Tibial nerve (tissue), 4 donors: ENCODE results near the gene NNT. TPM values are rescaled to one million over a fixed set of nuclear protein-coding genes. Genes with fewer than 3 reads are reported as not detected.

ENCODE experiments used
- DNase-seq, 2 donors: peaks; one replicate each; pipeline ENCODE4 v3.0.0-alpha.2; 2019; ENCODE audit warnings: low spot score in 2 of 2
- H3K27ac ChIP-seq, 4 donors: fragments of 200-600 bp; sonication (generic) in 3 of 4; one replicate each; pipeline ENCODE4 v1.5.1; 2017 to 2019; ENCODE audit warnings: mild to moderate bottlenecking in 1 of 4
- H3K27me3 ChIP-seq, 2 donors: fragments of 200-600 bp; sonication (generic) in 1 of 2; one replicate each; pipeline versions ENCODE4 v1.5.1 to v1.6.0; 2017 to 2019
- H3K36me3 ChIP-seq, 3 donors: fragments of 200-600 bp; sonication (generic); one replicate each; pipeline ENCODE4 v1.5.1; 2018 to 2019
- H3K4me1 ChIP-seq, 4 donors: fragments of 200-600 bp; sonication (generic) in 3 of 4; one replicate each; pipeline ENCODE4 v1.5.1; 2017 to 2019
- H3K4me3 ChIP-seq, 4 donors: fragments of 200-600 bp; sonication (generic) in 3 of 4; one replicate each; pipeline ENCODE4 v1.5.1; 2017 to 2019; ENCODE audit warnings: mild to moderate bottlenecking in 1 of 4, moderate library complexity in 1 of 4
- H3K9me3 ChIP-seq, 4 donors: fragments of 200-600 bp; sonication (generic) in 3 of 4; one replicate each; pipeline ENCODE4 v1.5.1; 2017 to 2019
- EP300 ChIP-seq, 2 donors: sonication (generic); formaldehyde crosslinking; IDR thresholded peaks; one replicate each; pipeline ENCODE4 v1.6.1; 2017; ENCODE audit warnings: antibody characterized with exemption in 2 of 2, mild to moderate bottlenecking in 1 of 2
- POLR2A ChIP-seq, 2 donors: fragments of 450-650 bp; IDR thresholded peaks; one replicate each; pipeline ENCODE4 v1.6.1; 2017; ENCODE audit warnings: antibody characterized with exemption in 2 of 2, mild to moderate bottlenecking in 2 of 2, moderate library complexity in 2 of 2
- WGBS, 2 donors: methylation state at CpG; one replicate each; pipeline ENCODE4 v1.1.5; 2018; 5-methylcytosine and 5-hydroxymethylcytosine counted together
- total RNA-seq, 4 donors: library from RNA; depleted of rRNA; stranded (reverse); fragments of >200 nt; gene quantifications; one replicate each; pipeline ENCODE4 v1.1.0, GENCODE V29; 2016
- TF ChIP-seq, protein P1 (sequence below), 5 experiments: fragments of 200-600 bp in 3 of 5; fragments of 450-650 bp in 2 of 5; sonication (generic) in 3 of 5; IDR thresholded peaks; one replicate each; pipeline ENCODE4 v1.5.1; 2016 to 2019; ENCODE audit warnings: antibody characterized with exemption in 5 of 5, mild to moderate bottlenecking in 3 of 5, moderate library complexity in 2 of 5

NNT gene
- total RNA-seq, 4 donors from 2014 or later: 36.3 to 47.1 (median 42.7) TPM

DNA sequence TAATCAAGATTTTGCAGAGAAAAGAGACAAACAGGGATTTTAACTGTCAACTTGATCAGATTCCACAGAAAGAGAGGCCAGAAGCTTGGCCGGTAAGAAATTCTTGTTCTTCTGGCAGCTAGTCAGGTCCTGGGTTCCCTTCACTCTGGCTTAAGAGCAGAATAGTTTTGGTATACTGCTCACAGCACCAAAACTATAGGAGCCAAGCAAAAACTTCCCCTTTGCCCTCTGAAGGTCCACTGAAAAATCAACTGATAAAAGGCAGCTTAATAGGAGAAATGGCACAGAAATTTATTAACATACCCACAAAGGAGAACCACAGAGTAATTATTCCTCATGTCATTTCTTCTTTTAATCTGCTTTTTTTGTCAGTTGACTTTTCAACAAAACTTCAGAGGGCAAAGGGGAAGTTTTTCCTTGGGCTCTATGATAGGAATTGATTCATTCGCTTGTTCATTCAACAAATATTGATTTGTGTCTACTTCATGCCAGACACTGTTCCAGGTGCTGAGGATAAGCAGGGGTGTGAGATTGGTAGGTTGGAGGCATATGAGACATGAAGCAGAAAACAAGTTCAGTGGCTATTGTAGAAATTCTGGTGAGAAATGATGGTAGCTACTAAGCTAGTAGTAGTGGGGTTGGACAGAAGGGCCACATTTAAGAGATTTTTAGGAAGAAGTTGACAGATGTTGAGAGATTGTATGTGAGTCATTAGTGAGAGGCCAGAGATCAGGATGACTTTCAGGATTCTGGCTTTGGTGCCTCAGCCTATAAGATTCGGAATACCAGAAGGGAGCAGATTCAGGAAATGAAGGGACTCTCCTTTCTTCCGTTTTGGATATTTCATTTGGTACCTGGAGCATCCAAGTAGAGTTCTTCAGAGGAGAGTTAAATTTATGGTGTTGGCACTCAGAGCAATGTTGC, 20.6 kb upstream of the NNT start:
- Histone ChIP-seq H3K27me3 (no peaks in the 10 kb centered on the region), H3K9me3 (no peaks in the 10 kb centered on the region), H3K36me3 (peaks cover 0 to 13% (median 0%) of the 10 kb centered on the region in 3 donors), H3K4me1 (no peaks in the 10 kb centered on the region), H3K4me3 (no peak overlapping the region), H3K27ac (no peak overlapping the region)
- WGBS, 2 donors: 79 to 82% methylated on average over 4 of the region's 4 CpGs
- DNase-seq: no peak
- TF ChIP-seq EP300 (IDR thresholded peaks at IDR 0.05) (no peak), POLR2A (IDR thresholded peaks at IDR 0.05) (no peak)
- TF ChIP-seq, protein P1, sequence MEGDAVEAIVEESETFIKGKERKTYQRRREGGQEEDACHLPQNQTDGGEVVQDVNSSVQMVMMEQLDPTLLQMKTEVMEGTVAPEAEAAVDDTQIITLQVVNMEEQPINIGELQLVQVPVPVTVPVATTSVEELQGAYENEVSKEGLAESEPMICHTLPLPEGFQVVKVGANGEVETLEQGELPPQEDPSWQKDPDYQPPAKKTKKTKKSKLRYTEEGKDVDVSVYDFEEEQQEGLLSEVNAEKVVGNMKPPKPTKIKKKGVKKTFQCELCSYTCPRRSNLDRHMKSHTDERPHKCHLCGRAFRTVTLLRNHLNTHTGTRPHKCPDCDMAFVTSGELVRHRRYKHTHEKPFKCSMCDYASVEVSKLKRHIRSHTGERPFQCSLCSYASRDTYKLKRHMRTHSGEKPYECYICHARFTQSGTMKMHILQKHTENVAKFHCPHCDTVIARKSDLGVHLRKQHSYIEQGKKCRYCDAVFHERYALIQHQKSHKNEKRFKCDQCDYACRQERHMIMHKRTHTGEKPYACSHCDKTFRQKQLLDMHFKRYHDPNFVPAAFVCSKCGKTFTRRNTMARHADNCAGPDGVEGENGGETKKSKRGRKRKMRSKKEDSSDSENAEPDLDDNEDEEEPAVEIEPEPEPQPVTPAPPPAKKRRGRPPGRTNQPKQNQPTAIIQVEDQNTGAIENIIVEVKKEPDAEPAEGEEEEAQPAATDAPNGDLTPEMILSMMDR (IDR thresholded peaks at IDR 0.05): no peak

DNA sequence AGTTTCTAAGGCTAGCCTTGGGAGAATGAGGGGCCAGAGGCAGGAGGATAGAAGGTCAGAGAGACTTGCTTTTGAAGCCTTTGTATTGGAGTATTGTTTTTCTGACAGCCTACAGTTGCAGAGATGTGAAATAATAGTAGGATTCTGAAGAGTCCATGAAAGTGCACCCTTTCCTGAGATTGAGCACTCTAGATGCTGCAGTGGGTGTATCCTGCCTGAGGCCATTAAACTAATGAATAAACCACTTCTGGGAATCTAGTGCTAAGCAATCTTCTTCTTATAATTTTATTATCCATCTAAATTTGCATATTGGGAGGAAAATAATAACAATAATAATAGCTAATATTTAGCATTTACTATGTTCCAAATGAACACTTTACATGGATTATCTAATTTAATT, 19.3 kb upstream of the NNT start:
- Histone ChIP-seq H3K4me1 (no peaks in the 10 kb centered on the region), H3K4me3 (no peak overlapping the region), H3K27ac (no peak overlapping the region), H3K9me3 (no peaks in the 10 kb centered on the region), H3K27me3 (no peaks in the 10 kb centered on the region), H3K36me3 (peaks cover 0 to 13% (median 0%) of the 10 kb centered on the region in 3 donors)
- DNase-seq: no peak
- TF ChIP-seq, protein P1 (IDR thresholded peaks at IDR 0.05): no peak
- TF ChIP-seq POLR2A (IDR thresholded peaks at IDR 0.05): no peak
- no peak for TF ChIP-seq EP300 (IDR thresholded peaks at IDR 0.05)

DNA sequence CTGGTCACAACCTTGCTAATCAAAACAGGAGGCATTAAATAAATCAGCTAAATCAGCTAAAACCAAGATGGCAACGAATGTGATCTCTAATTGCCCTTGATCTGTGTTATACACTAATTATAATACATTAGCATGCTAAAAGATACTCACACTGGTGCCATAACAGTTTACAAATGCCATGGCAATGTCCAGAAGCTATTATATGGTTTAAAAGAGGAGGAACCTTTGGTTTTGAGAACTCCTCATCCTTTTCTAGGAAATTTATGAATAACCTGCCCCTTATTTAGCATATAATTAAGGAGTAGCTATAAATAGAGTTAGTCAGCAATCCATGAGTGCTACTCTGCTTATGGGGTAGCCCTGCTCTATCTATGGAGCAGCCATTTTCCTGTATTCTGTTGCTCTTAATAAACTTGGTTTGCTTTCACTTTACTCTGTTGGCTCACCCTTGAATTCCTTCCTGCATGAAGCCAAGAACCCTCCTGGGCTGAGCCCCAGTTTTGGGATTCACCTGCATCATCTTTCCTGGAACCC, 18.7 kb upstream of the NNT start:
- no peak overlapping the region for H3K27ac ChIP-seq
- peaks cover 0 to 13% (median 0%) of the 10 kb centered on the region in 3 donors for H3K36me3 ChIP-seq
- TF ChIP-seq, protein P1 (IDR thresholded peaks at IDR 0.05): no peak
- TF ChIP-seq POLR2A (IDR thresholded peaks at IDR 0.05): no peak
- no peak for TF ChIP-seq EP300 (IDR thresholded peaks at IDR 0.05)
- no peak for DNase-seq
- H3K4me1 ChIP-seq: no peaks in the 10 kb centered on the region
- H3K27me3 ChIP-seq: no peaks in the 10 kb centered on the region
- H3K4me3 ChIP-seq: no peak overlapping the region
- no peaks in the 10 kb centered on the region for H3K9me3 ChIP-seq
- 90 to 95% methylated on average over 1 of the region's 1 CpG for WGBS, 2 donors

DNA sequence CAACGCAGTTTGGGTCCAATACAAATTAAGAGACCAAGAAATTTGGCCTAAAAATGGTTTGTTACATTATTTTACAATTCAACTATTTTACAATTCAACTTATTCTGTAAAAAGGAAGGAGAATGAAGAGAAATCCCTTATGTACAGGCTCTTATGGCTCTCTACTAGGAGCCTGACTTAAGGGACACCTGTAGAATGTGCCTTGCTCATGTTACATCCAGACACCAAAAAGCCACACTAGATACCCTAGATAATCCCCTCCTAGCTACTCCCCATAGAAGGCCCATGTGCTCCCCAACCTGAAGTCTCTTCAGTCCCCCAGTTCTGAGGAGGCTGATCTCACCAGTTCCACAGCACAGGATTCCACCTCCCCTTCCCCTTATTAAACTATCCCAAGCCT, 14.1 kb upstream of the NNT start:
- DNase-seq: no peak
- H3K27me3 ChIP-seq: no peaks in the 10 kb centered on the region
- no peaks in the 10 kb centered on the region for H3K9me3 ChIP-seq
- H3K27ac ChIP-seq: no peak overlapping the region
- no peaks in the 10 kb centered on the region for H3K4me1 ChIP-seq
- H3K4me3 ChIP-seq: no peak overlapping the region
- no peak for TF ChIP-seq POLR2A (IDR thresholded peaks at IDR 0.05)
- TF ChIP-seq EP300 (IDR thresholded peaks at IDR 0.05): no peak
- TF ChIP-seq, protein P1 (IDR thresholded peaks at IDR 0.05): no peak
- peaks cover 0 to 5% (median 0%) of the 10 kb centered on the region in 3 donors for H3K36me3 ChIP-seq
- WGBS, 2 donors: 39 to 43% methylated on average over 1 of the region's 1 CpG

DNA sequence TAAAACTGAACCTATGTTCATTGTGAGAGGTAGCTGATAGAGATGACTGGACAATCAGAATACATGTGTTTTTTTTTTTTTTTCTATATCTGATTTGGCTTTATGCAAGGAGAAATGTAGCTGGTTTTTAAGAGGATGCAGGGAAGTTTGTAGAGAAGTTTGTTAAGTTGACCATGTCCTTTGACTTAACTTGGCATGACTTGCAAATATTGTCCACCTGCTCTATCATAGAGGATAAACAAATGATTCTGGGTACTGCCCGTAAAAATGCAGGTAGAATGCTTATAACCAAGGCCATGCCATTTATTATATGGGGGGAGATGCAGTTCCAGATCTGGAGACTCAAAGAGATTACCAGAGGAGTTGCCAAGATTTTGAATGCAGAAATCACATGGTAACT, 13.7 kb upstream of the NNT start:
- Histone ChIP-seq H3K9me3 (no peaks in the 10 kb centered on the region), H3K27me3 (no peaks in the 10 kb centered on the region), H3K36me3 (peaks cover 0 to 5% (median 0%) of the 10 kb centered on the region in 3 donors), H3K4me3 (no peak overlapping the region), H3K27ac (no peak overlapping the region), H3K4me1 (no peaks in the 10 kb centered on the region)
- DNase-seq: no peak
- WGBS, 2 donors: 91 to 100% methylated on average over 1 of the region's 1 CpG
- TF ChIP-seq EP300 (IDR thresholded peaks at IDR 0.05): no peak
- no peak for TF ChIP-seq POLR2A (IDR thresholded peaks at IDR 0.05)
- TF ChIP-seq, protein P1 (IDR thresholded peaks at IDR 0.05): no peak
